NCI-H2081 (cell line): ENCODE results near the gene CPLX1.
"Not testable (repeated sequence)": the region's sequence is repeated elsewhere in the genome, so short reads cannot be mapped to it uniquely, and the experiment has no call there.

Experiments used
- DNase-seq, 2 experiments: peaks; one replicate each; lab custom pipeline; 2025; lab: John Stamatoyannopoulos, UW

Gene CPLX1

GRCh38 chr4:754221-755120, 71.5 kb downstream of the CPLX1 start:
- DNase-seq: no peak

DNA sequence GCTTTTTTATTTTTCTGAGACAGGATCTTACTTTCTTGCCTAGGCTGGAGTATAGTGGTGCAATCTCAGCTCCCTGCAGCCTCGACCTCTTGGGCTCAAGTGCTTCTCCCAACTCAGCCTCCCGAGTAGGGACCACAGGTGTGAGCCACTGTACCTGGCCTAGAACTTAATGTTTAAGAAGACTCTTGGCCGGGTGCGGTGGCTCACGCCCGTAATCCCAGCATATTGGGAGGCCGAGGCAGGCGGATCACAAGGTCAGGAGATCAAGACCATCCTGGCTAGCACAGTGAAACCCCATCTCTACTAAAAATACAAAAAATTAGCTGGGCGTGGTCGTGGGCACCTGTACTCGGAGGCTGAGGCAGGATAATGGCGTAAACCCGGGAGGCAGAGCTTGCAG, 72.7 kb downstream of the CPLX1 start:
- not testable (repeated sequence) for DNase-seq

DNA sequence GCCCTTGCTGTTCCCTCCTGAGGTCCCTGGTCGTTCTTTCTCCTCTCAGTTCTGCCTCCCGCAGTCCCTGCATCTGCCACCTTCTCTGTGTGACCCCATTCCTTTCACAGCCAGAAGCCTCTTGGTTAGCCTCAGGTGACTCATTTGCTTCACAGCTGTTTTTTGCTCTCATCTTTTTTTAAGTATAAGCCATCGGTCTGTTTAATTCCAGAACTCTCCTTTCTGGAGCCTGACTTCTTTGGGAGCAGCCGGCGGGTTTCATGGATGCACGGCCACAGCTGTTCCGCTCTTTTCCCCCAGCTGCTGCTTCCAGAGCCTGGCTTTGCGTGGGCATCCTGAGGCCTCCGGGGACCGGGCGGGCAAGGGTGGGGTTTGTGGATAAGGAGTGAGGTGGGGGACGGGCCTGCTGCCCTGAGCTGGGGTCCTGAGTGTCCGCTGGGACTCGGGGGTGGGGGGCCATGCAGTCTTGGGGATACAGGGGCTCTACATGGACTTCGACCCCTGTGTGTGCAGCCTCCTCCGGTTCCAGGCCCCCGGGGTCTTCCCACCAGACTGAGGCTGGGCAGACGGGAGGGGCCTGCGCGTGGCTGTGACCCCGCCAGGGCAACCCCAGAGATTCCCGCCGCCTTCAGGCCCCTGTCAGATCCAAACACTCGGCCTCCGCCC, 73.6 kb downstream of the CPLX1 start:
- DNase-seq: no peak

DNA sequence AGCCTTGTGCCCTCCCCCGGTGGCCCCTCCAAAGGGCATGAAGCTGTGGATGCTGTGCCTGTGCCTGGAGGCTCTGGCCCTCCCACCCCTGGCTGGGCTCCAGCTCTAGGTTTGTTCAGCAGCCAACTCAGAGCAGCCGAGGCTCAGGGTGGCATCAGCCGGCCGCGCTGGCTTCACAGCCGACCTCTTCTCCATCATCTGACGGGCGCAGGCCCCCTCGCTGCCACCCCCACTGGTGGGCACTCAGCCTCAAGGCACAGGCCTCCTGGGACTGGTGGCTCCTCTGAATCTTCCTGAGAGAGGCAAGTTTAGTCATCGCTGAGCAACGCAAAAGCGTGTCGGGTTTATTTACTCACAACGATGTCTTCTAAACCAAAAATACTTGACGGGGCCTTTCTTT, 74.3 kb downstream of the CPLX1 start:
- DNase-seq: peak; percentile 68 to 83

DNA sequence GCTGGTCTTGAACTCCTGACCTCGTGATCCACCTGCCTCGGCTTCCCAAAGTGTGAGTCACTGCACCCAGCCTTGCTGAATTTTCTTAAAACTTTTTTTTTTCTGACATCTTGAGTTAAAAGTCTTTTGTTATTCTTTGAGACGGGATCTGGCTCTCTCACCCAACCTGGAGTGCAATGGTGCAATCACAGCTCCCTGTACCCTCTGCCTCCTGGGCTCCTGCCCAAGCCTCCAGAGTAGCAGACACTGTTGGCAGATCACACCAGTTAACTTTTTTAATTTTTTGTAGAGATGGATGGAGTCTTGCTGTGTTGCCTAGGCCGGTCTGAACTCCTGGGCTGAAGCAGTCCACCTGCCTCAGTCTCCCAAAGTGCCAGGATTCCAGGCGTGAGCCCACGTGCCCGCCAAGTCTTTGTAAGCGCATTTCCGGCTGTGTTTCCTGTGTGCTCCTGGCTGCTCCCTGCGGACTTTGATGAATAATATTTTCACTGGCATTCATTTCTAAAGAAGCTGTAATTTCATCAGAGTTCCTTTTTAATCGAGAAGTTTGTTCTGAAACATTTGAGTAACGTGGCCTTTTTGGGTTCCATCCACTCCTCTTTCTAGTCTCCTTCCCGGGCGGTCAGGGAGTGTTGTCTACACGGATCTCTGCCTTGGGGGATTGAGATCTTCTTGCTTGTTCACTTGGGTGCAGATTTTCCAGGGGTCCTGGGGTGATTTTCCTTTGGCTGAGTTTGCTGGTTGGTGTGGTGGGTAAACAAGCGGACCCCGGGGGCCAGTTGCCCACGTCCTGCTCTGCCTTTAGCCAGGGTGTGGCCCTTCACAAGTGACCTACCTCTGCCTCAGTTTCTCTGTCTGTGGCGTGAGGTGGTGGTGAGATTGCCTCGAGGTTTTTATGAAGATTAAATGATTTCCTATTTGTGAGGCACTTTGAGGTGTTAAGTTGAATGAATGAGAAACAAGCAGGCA, 75.9 kb downstream of the CPLX1 start:
- no peak for DNase-seq

DNA sequence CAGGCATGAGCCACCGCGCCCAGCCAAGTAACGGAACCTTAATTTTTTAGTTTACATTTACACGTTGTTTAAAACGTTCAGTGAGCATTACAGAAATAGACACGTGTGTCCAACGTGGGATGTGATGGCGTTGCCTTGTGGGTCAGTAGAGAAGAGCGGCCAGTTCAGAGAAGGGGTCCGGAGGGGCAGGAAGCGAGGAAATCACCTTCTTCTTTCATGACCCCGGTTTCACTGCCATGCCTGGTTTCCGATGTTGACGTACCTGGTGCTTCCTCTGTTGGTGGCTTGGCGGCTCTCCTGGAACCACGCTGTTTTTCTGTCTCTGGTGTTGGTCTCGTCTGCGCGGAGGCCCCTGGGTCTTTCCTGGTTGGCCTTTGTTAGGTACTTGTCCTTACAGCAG, 77.5 kb downstream of the CPLX1 start:
- no peak for DNase-seq

DNA sequence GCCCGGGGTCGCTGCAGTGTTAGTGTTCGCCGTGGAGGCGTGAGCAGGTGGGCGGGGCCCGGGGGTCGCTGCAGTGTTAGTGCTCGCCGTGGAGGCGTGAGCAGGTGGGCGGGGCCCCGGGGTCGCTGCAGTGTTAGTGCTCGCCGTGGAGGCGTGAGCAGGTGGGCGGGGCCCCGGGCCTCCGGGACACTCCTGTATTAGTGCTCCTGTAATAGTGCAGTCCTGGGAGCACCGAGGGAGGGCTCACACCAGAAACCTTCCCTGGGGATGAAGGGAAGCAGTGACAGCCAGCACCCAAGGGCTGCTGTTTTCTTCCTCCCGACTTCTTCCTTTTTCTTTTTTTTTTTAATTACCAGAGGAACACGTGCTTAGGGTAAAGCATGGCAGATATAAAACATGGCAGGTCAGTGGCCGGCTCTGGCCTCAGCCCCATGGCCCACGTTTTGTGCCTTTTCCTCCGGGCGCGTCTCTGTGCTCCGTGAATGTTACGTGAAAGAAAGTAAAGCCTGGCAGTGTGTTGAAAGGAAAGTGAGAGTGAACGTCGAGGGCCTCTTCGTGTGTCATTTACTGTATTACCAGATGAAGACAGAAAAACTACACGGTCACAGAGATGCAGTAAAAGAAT, 78.3 kb downstream of the CPLX1 start:
- no peak for DNase-seq

DNA sequence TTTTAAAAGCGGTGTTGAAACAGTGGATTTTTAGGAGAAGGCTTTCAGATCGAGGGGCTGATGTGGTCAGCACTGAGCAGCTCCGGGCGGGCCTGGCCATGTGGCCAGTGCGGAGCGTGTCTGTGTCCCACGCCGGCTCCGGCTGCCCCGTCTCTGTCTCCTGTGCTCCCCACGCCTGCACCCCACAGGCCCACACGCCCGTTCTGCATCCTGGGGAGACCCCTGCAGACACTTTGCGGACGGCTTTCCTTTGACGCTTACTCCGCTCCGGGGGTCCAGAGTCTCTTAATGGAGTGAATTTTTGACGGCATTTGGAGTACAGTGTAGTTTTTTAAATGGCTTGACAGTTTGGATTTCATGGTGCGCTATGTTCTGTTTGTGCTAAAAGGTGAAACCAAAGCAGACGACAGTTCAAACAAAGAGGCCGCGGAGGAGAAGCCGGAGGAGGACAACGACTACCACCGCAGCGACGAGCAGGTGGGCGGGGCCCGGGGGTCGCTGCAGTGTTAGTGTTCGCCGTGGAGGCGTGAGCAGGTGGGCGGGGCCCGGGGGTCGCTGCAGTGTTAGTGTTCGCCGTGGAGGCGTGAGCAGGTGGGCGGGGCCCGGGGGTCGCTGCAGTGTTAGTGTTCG, 81.6 kb downstream of the CPLX1 start:
- no peak for DNase-seq

DNA sequence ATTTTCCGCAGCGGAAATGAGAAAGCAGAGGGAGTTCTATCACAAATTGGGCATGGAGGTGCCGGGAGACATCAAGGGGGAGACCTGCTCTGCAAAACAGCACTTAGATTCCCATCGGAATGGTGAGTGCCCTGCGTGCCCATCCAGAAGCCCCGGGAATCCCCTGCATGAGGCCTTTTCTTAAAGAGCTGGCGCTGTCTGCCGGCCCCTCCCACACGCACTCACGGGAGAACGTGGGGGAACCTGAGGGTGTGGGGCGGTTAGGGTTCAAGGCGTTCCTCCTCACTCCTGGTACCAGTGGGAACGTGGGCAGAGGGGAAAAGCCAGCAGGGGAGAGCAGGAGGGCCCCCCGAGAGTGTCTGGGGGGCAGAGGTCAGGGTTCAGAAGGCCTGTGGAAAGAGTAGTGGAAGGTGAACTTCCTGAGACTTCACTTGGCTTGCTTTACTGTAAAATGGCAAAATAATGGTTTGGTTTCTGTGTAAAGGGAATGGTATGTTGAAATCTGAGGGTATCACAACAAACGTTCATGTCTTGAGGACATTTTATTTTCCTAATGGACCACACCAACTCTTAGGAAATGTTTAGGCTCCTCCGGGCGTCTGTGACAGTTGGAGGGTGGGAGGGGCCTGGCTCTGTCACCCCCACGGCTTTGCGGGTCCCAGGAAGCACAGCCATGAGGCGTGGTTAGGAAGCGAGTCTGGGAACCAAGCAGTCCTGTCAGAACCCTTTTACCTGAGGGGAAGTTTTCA, 82.3 kb downstream of the CPLX1 start:
- DNase-seq: no peak

DNA sequence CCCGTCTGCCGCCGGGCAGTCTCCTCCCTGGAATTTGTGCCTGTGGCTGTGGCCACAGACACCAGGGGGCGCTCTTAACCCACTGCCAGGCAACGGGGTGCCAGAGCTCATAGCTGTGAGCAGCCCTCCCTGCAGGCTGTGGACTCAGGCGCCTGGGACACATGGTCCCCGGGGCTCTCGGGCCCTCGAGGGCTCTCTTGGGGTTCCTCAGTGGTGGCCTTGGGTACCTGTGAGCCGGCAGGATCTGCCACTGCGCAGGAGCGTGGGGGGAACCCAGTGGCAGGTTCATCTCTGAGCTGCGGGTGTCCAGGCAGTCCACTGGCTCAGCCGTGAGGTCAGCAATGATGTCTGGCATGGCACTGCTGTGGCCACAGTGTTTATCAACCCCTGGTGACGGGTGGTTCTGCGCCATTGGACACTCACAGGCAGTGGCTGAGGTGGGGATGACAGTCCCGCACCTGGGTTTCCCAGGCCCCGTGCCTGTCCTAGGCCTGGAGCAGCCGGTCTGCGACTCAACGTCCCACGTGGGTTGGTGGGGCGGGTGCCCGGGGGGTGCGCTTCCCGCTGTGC, 83.1 kb downstream of the CPLX1 start:
- peak; percentile 58 to 59 for DNase-seq

GRCh38 chr4:742096-742741, 83.7 kb downstream of the CPLX1 start:
- no peak for DNase-seq

DNA sequence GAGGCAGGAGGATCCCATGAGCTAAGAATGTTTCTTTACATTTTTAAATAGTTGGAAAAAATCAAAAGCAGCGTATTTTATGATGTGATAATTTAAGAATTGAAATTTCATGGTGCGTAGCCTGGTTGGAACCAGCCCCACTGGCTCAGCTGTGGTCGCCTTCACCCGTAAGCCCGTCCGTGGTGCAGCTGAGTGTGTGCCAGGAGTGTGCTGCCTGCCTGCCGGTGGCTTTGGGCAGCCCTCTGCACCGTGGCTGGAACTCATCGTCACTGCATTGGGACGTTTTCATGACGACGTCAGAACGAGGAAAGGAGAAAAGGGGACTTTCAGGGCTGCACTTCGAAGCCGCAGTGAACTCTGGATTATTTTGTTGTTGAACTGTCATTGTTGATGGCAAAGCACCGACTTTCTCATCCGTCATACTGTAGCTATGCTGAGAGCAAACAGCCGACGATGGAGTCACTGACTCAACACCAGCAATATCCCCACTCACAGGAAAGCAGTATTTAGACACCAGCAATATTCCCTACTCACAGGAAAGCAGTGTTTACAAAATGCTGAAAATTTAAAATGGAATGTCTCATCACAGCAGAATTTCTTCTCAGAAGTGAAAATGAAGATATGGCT, 85.2 kb downstream of the CPLX1 start:
- DNase-seq: no peak

DNA sequence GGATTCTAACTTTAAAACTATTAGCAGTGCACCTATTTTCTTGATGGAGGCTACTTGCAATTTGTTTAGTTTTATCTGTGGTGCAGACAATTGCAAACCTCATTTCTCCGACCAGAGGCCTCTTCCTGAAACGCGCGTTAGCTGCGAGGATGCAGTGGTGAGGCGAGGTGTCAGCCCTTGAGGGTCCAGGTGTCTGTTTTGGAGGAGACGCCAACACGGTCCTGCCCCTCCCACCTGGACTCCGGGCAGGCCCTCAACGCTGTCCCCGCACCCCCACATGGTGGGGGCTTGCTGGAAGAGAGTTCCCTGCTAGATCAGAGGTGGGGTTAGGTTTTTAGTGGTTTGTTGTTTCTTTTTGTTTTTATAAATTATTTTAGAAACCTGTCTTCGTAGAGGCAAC, 85.9 kb downstream of the CPLX1 start:
- DNase-seq: no peak

GRCh38 chr4:739569-739968, 86.4 kb downstream of the CPLX1 start:
- DNase-seq: no peak

- no peak for DNase-seq
Measured at GRCh38 chr4:738781-739280, 87.1 kb downstream of the CPLX1 start.

- DNase-seq: not testable (repeated sequence)
Measured at GRCh38 chr4:736561-736960, 89.4 kb downstream of the CPLX1 start.

DNA sequence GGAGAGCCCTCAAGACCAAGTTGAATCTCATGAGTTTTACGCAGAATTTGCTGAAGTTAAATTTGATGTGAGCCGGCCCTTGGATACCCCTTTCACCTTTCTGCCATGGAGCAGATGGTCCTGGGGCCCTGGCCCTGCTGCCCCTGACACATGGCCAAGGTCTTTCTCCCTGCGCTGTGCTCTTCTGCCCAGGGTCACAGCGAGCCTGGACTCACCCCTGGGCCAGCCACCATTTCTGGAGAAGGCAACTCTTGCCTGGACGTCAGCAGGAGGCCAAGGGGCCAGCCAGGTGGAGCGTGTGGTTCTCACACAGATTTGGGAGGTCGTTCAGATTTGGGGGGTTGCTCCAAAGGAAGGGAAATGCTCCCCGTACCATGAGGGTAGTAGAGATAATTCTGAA, 90.3 kb downstream of the CPLX1 start:
- no peak for DNase-seq
